GM10248 (cell line): Measurements from ENCODE around the gene UBQLN2.
"Not testable (repeated sequence)": the region's sequence is repeated elsewhere in the genome, so short reads cannot be mapped to it uniquely, and the experiment has no call there.

Experiments used
- CTCF ChIA-PET: fragments of 300-600 bp; sonication (Branson Sonifier 250); formaldehyde crosslinking; extraction: SDS; loops from one replicate; lab custom pipeline; 2021; ENCODE audit warnings: antibody characterized with exemption; lab: Yijun Ruan, JAX
- POLR2A ChIA-PET: fragments of 350-650 bp; sonication (Branson Sonifier 250); formaldehyde crosslinking; extraction: SDS; loops from one replicate; lab custom pipeline; 2020; ENCODE audit warnings: antibody characterized with exemption; lab: Yijun Ruan, JAX
- DNase-seq: peaks from one replicate; pipeline ENCODE4 v3.0.0; 2012; ENCODE audit errors: extremely low spot score
- CTCF ChIP-seq: IDR thresholded peaks from 2 replicates; pipeline ENCODE4 v1.5.1; 2012; ENCODE audit warnings: mild to moderate bottlenecking, low read depth; ENCODE audit errors: extremely low read depth, missing control alignments, control extremely low read depth

Gene UBQLN2

GRCh38 chrX:56576721-56577120 lies 13.3 kb downstream of the UBQLN2 start:
- ChIA-PET POLR2A (no interaction called here), CTCF (no interaction called here)
- no peak for DNase-seq
- no peak for TF ChIP-seq CTCF

DNA sequence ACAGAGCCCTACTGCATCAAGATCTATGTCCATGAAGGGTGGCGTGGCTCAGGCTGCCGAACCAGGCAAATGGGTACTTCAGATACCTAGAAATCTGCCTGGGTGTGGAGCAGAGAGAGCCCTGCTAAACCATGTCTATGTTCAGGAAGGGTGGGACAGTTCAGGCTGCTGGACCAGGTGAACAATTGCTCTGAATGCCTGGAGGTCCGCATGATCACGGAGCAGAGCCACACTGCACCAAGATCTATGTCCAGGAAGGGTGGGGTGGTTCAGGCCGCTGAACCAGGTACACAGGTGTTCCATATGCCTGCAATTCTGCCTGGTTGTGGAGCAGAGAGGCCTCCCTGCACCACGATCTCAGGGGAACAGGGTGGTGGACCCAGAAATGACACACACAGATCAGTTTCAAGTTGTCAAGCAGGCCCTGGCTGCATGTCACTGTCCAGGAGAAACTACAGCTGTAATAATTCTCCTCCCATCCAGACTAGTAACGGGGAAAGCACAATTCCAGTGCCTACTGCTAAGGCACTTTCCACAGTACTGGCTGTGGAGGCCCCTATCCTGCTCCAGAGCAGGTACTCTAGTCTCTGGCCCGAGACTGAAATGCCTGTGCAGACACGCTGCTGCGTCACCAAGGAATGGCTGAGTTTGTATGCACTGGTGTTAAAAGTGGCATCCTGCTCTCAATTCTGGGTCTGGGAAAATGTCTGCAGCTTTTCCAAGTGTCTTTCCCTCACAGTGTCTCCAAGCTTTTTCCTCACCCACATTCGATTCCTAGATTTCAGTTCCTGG lies 25.2 kb downstream of the UBQLN2 start:
- no peak for DNase-seq
- ChIA-PET POLR2A (no interaction called here), CTCF (interaction anchor here (1.0 to 1.2 kb wide), 2 partner anchors 8 to 16 kb away, joined by 3 read pairs; no protein-coding TSS in a partner anchor)
- no peak for TF ChIP-seq CTCF

- DNase-seq, CTCF ChIA-PET, POLR2A ChIA-PET: not testable (repeated sequence)
Observed at GRCh38 chrX:56591830-56592229, 28.4 kb downstream of the UBQLN2 start.

- no peak for DNase-seq
- ChIA-PET POLR2A (no interaction called here), CTCF (no interaction called here)
- TF ChIP-seq CTCF, result no peak
Observed at GRCh38 chrX:56600141-56600540, 36.7 kb downstream of the UBQLN2 start.

- POLR2A ChIA-PET, result no interaction called here
- TF ChIP-seq CTCF, result no peak
- CTCF ChIA-PET, result no interaction called here
- DNase-seq, result no peak
Observed at GRCh38 chrX:56600987-56601386, 37.6 kb downstream of the UBQLN2 start.

DNA sequence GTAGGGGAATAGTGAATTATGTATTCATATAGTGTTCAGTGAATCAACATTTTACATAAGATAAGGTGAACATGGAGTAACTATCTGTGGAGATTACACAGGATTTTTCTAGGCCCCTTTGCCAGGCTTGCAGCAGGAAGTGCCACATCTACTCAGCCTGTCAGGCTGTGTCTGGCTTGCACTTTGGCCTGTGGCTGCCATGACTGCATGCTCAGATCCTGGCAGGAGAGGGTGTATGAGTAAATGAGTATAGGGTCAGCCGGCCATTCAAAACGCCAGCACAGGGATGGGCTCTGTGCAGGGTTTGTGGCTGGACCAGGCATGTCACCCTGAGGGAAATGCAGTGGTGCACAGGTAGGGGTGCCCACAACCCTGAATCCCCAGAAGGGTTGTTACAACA lies 51.9 kb downstream of the UBQLN2 start:
- ChIA-PET CTCF (no interaction called here), POLR2A (no interaction called here)
- no peak for DNase-seq
- TF ChIP-seq CTCF, result no peak
